ENCODE results near the gene RRP7A. TPM values are rescaled to one million over a fixed set of nuclear protein-coding genes. Genes with fewer than 3 reads are reported as not detected.

RRP7A gene
- total and polyA plus RNA-seq, 10 of the 15 experiments (the other 5 are each of a cell fraction or from before 2014, with no cell fraction given) = 2.9 to 114 (median 43.8) TPM

DNA sequence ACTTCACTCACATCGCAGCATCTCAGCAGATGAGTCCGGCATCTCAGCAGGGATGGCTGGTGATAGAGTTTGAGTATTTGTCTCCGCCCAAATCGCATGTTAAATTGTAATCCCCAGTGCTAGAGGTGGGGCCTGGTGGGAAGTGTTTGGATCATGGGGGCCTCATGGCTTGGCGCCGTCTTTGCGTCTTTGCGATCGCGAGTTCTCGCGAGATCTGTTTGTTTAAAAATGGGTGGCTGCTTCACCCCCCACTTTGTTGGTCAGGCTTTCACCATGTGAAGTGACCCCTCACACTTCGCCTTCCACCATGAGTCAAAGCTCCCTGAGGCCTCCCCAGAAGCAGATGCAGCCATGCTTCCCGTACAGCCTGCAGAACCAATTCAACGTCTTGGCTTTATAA is 3.0 kb upstream of the RRP7A start:
- no peak overlapping the region for H3K9ac ChIP-seq (ENCODE audit: control insufficient read depth, insufficient read depth, low read length)
- intact Hi-C loops (cut with micrococcal nuclease; ENCODE audit: unreplicated experiment) = no loop called here
- peaks cover 18% of the 10 kb centered on the region for H3K79me2 ChIP-seq (ENCODE audit: control insufficient read depth, insufficient read depth, low read length)
- peaks cover 4% of the 10 kb centered on the region for H3K4me1 ChIP-seq (ENCODE audit: control insufficient read depth, insufficient read depth, low read length)
- H3K27ac ChIP-seq (ENCODE audit: control insufficient read depth, insufficient read depth) = no peak overlapping the region
- 93% methylated on average over 15 of the region's 15 CpGs for WGBS (ENCODE audit: insufficient coverage, insufficient replicate concordance, low lambda C conversion rate, missing lambda C conversion rate)
- DNase-seq (ENCODE audit: low read depth, low spot score) = no peak
- CTCF ChIA-PET = interaction anchor here (0.8 kb wide), 1 partner anchor 39 kb away, joined by 3 read pairs; no protein-coding TSS in a partner anchor
- BruUV-seq (replicated peaks) = no TSS peak
- no peak overlapping the region for H2AFZ ChIP-seq (ENCODE audit: control insufficient read depth, low read depth, low read length)
- in situ Hi-C loops (cut with MboI) = no loop called here
- H4K20me1 ChIP-seq (ENCODE audit: control insufficient read depth, insufficient read depth) = no peaks in the 10 kb centered on the region
- no peak for FAIRE-seq
- POLR2A ChIA-PET = no interaction called here
- H3K27me3 ChIP-seq (replicated peaks in 1 of 2; ENCODE audit: control insufficient read depth in 2 of 2, insufficient read depth in 2 of 2, low read length in 1 of 2) = no peaks in the 10 kb centered on the region
- SMC1A ChIA-PET (ENCODE audit: uncharacterized antibody, unreplicated experiment) = no interaction called here
- H3K9me3 ChIP-seq (replicated peaks; ENCODE audit: control insufficient read depth, insufficient read depth, low read length) = no peaks in the 10 kb centered on the region
- H3K4me2 ChIP-seq (ENCODE audit: control insufficient read depth, insufficient read depth) = no peak overlapping the region
- no peak overlapping the region for H3K4me3 ChIP-seq
- RAD21 ChIA-PET (ENCODE audit: unreplicated experiment) = no interaction called here
- no peaks in the 10 kb centered on the region; a peak in 1 of 4 replicates for H3K36me3 ChIP-seq (ENCODE audit: control insufficient read depth in 2 of 2, insufficient read depth in 2 of 2, low read length in 1 of 2)
- no peak for ATAC-seq
- no peak for TF ChIP-seq HDGF (IDR thresholded peaks at IDR 0.05)
- TF ChIP-seq, protein P1, sequence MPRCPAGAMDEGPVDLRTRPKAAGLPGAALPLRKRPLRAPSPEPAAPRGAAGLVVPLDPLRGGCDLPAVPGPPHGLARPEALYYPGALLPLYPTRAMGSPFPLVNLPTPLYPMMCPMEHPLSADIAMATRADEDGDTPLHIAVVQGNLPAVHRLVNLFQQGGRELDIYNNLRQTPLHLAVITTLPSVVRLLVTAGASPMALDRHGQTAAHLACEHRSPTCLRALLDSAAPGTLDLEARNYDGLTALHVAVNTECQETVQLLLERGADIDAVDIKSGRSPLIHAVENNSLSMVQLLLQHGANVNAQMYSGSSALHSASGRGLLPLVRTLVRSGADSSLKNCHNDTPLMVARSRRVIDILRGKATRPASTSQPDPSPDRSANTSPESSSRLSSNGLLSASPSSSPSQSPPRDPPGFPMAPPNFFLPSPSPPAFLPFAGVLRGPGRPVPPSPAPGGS (IDR thresholded peaks at IDR 0.05; ENCODE audit: borderline replicate concordance, insufficient read depth, low read depth, low read length, poor library complexity, severe bottlenecking) = no peak
- TF ChIP-seq HCFC1 (IDR thresholded peaks at IDR 0.05; ENCODE audit: low read length) = no peak
- TF ChIP-seq TAF1 (IDR thresholded peaks at IDR 0.05; ENCODE audit: borderline replicate concordance, low read depth, low read length) = no peak
- TF ChIP-seq, protein P2, sequence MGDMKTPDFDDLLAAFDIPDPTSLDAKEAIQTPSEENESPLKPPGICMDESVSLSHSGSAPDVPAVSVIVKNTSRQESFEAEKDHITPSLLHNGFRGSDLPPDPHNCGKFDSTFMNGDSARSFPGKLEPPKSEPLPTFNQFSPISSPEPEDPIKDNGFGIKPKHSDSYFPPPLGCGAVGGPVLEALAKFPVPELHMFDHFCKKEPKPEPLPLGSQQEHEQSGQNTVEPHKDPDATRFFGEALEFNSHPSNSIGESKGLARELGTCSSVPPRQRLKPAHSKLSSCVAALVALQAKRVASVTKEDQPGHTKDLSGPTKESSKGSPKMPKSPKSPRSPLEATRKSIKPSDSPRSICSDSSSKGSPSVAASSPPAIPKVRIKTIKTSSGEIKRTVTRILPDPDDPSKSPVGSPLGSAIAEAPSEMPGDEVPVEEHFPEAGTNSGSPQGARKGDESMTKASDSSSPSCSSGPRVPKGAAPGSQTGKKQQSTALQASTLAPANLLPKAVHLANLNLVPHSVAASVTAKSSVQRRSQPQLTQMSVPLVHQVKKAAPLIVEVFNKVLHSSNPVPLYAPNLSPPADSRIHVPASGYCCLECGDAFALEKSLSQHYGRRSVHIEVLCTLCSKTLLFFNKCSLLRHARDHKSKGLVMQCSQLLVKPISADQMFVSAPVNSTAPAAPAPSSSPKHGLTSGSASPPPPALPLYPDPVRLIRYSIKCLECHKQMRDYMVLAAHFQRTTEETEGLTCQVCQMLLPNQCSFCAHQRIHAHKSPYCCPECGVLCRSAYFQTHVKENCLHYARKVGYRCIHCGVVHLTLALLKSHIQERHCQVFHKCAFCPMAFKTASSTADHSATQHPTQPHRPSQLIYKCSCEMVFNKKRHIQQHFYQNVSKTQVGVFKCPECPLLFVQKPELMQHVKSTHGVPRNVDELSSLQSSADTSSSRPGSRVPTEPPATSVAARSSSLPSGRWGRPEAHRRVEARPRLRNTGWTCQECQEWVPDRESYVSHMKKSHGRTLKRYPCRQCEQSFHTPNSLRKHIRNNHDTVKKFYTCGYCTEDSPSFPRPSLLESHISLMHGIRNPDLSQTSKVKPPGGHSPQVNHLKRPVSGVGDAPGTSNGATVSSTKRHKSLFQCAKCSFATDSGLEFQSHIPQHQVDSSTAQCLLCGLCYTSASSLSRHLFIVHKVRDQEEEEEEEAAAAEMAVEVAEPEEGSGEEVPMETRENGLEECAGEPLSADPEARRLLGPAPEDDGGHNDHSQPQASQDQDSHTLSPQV (IDR thresholded peaks at IDR 0.05) = no peak
- no peak for TF ChIP-seq RFX5 (IDR thresholded peaks at IDR 0.05; ENCODE audit: low read depth, low read length)
- TF ChIP-seq, protein P3, sequence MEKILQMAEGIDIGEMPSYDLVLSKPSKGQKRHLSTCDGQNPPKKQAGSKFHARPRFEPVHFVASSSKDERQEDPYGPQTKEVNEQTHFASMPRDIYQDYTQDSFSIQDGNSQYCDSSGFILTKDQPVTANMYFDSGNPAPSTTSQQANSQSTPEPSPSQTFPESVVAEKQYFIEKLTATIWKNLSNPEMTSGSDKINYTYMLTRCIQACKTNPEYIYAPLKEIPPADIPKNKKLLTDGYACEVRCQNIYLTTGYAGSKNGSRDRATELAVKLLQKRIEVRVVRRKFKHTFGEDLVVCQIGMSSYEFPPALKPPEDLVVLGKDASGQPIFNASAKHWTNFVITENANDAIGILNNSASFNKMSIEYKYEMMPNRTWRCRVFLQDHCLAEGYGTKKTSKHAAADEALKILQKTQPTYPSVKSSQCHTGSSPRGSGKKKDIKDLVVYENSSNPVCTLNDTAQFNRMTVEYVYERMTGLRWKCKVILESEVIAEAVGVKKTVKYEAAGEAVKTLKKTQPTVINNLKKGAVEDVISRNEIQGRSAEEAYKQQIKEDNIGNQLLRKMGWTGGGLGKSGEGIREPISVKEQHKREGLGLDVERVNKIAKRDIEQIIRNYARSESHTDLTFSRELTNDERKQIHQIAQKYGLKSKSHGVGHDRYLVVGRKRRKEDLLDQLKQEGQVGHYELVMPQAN (conservative IDR thresholded peaks at IDR 0.05) = no peak
- no peak for TF ChIP-seq ASH2L (IDR thresholded peaks at IDR 0.05; ENCODE audit: borderline replicate concordance, low read depth)
- no peak for TF ChIP-seq EGR1 (IDR thresholded peaks at IDR 0.05; ENCODE audit: borderline replicate concordance in 1 of 2, low read depth in 2 of 2, low read length in 2 of 2)
- TF ChIP-seq, protein P4, sequence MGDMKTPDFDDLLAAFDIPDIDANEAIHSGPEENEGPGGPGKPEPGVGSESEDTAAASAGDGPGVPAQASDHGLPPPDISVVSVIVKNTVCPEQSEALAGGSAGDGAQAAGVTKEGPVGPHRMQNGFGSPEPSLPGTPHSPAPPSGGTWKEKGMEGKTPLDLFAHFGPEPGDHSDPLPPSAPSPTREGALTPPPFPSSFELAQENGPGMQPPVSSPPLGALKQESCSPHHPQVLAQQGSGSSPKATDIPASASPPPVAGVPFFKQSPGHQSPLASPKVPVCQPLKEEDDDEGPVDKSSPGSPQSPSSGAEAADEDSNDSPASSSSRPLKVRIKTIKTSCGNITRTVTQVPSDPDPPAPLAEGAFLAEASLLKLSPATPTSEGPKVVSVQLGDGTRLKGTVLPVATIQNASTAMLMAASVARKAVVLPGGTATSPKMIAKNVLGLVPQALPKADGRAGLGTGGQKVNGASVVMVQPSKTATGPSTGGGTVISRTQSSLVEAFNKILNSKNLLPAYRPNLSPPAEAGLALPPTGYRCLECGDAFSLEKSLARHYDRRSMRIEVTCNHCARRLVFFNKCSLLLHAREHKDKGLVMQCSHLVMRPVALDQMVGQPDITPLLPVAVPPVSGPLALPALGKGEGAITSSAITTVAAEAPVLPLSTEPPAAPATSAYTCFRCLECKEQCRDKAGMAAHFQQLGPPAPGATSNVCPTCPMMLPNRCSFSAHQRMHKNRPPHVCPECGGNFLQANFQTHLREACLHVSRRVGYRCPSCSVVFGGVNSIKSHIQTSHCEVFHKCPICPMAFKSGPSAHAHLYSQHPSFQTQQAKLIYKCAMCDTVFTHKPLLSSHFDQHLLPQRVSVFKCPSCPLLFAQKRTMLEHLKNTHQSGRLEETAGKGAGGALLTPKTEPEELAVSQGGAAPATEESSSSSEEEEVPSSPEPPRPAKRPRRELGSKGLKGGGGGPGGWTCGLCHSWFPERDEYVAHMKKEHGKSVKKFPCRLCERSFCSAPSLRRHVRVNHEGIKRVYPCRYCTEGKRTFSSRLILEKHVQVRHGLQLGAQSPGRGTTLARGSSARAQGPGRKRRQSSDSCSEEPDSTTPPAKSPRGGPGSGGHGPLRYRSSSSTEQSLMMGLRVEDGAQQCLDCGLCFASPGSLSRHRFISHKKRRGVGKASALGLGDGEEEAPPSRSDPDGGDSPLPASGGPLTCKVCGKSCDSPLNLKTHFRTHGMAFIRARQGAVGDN (IDR thresholded peaks at IDR 0.05) = no peak
- TF ChIP-seq, protein P5, sequence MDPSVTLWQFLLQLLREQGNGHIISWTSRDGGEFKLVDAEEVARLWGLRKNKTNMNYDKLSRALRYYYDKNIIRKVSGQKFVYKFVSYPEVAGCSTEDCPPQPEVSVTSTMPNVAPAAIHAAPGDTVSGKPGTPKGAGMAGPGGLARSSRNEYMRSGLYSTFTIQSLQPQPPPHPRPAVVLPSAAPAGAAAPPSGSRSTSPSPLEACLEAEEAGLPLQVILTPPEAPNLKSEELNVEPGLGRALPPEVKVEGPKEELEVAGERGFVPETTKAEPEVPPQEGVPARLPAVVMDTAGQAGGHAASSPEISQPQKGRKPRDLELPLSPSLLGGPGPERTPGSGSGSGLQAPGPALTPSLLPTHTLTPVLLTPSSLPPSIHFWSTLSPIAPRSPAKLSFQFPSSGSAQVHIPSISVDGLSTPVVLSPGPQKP (IDR thresholded peaks at IDR 0.05; ENCODE audit: low read depth, low read length) = no peak
